HCT116 (cell line): Measurements from ENCODE around the gene WDR4. TPM values are rescaled to one million over a fixed set of nuclear protein-coding genes. Genes with fewer than 3 reads are reported as not detected.
A peak's percentile ranks its signal among the peaks of the same experiment; 100 is the strongest.

Experiments
- ATAC-seq: fragments of 200-7000 bp; cut with Tn5 transposase; 2 replicates; pipeline ENCODE4 v1.9.1; 2020; ENCODE audit warnings: mild to moderate bottlenecking, moderate library complexity
- BruUV-seq: library from RNA; stranded (reverse); fragments of 400-500 nt; replicated peaks from 2 replicates; lab custom pipeline; 2021; lab: Mats Ljungman, UMichigan
- CTCF ChIA-PET: fragments of 300-600 bp; sonication (Branson Sonifier 250); formaldehyde crosslinking; loops from one replicate; lab custom pipeline; 2021; ENCODE audit warnings: antibody characterized with exemption; lab: Charles Lee
- POLR2A ChIA-PET: fragments of 300-600, 350-600 bp; sonication (Branson Sonifier 250); formaldehyde crosslinking; loops from one replicate; lab custom pipeline; 2021; ENCODE audit warnings: antibody characterized with exemption; lab: Charles Lee
- RAD21 ChIA-PET, 2 experiments: fragments of 300-600 bp; sonication (Branson Sonifier 250); formaldehyde crosslinking; loops; one replicate each; lab custom pipeline; 2023; ENCODE audit warnings: low total read pairs in 2 of 2; ENCODE audit not compliant: uncharacterized antibody in 2 of 2, unreplicated experiment in 2 of 2, low non-redundant PET in 1 of 2; lab: Charles Lee
- DNase-seq: peaks from one replicate; pipeline ENCODE4 v3.0.0-alpha.2; 2010; ENCODE audit warnings: low read depth, low spot score
- H2AFZ ChIP-seq: fragments of 200-600 bp; shearing (Covaris generic), sonication (generic); 2 replicates; pipeline ENCODE4 v1.6.1; 2017; ENCODE audit warnings: low read depth, mixed run types, mixed read lengths, antibody characterized with exemption, low read length; ENCODE audit not compliant: poor library complexity, severe bottlenecking
- H3K27ac ChIP-seq: 2 replicates; pipeline ENCODE4 v1.5.1; 2012; ENCODE audit warnings: low read depth, low read length
- H3K27me3 ChIP-seq: fragments of 200-600 bp; sonication (generic); 2 replicates; pipeline ENCODE4 v1.6.1; 2016; ENCODE audit warnings: mixed run types, low read length, mixed read lengths; ENCODE audit not compliant: insufficient read depth
- H3K36me3 ChIP-seq, 2 experiments: fragments of 200-500 bp in 1 of 2; fragments of 200-600 bp in 1 of 2; sonication (Bioruptor generic) in 1 of 2; sonication (generic) in 1 of 2; 2 replicates each; pipeline versions ENCODE4 v1.5.1 to v1.6.1; 2014 to 2016; ENCODE audit warnings: low read length in 2 of 2, inconsistent platforms in 1 of 2, mixed read lengths in 1 of 2, mixed run types in 1 of 2; ENCODE audit not compliant: insufficient read depth in 2 of 2, control insufficient read depth in 1 of 2
- H3K4me1 ChIP-seq, 2 experiments: fragments of 200-600 bp in 1 of 2; sonication (generic) in 1 of 2; 2 replicates each; pipeline versions ENCODE4 v1.5.1 to v1.6.1; 2012 to 2017; ENCODE audit warnings: low read length in 2 of 2, inconsistent platforms in 1 of 2, mild to moderate bottlenecking in 1 of 2, mixed read lengths in 1 of 2, mixed run types in 1 of 2, moderate library complexity in 1 of 2; ENCODE audit not compliant: insufficient read depth in 2 of 2, control insufficient read depth in 1 of 2
- H3K4me2 ChIP-seq: fragments of 200-600 bp; sonication (generic); 2 replicates; pipeline ENCODE4 v1.6.1; 2017; ENCODE audit warnings: mixed run types, low read length, mixed read lengths
- H3K4me3 ChIP-seq, 2 experiments: fragments of 200-600 bp in 1 of 2; sonication (generic) in 1 of 2; replicated peaks in 1 of 2; 2 replicates each; pipeline ENCODE4 v1.5.1; 2011 to 2016; ENCODE audit warnings: low read length in 2 of 2, control low read depth in 1 of 2, low read depth in 1 of 2, mild to moderate bottlenecking in 1 of 2, mixed read lengths in 1 of 2, mixed run types in 1 of 2
- H3K79me2 ChIP-seq: fragments of 200-600 bp; sonication (generic); 2 replicates; pipeline ENCODE4 v1.6.1; 2017; ENCODE audit warnings: mild to moderate bottlenecking, mixed run types, low read length, moderate library complexity, mixed read lengths; ENCODE audit not compliant: insufficient read depth
- H3K9ac ChIP-seq: fragments of 200-600 bp; sonication (generic); 2 replicates; pipeline ENCODE4 v1.6.1; 2016; ENCODE audit warnings: low read length, mixed read lengths
- H3K9me2 ChIP-seq: fragments of 200-600 bp; sonication (generic), shearing (Covaris generic); 2 replicates; pipeline ENCODE4 v1.6.1; 2017; ENCODE audit warnings: mixed run types, mild to moderate bottlenecking, moderate library complexity; ENCODE audit not compliant: insufficient read depth
- H3K9me3 ChIP-seq, 2 experiments: fragments of 200-500 bp in 1 of 2; fragments of 200-600 bp in 1 of 2; sonication (Bioruptor generic) in 1 of 2; sonication (generic) in 1 of 2; 2 replicates each; pipeline ENCODE4 v1.6.1; 2014 to 2017; ENCODE audit warnings: low read length in 2 of 2, mixed read lengths in 2 of 2, inconsistent platforms in 1 of 2, low read depth in 1 of 2, mild to moderate bottlenecking in 1 of 2, mixed run types in 1 of 2, moderate library complexity in 1 of 2; ENCODE audit not compliant: control insufficient read depth in 1 of 2, insufficient read depth in 1 of 2
- H4K20me1 ChIP-seq: fragments of 200-600 bp; sonication (generic), shearing (Covaris generic); 2 replicates; pipeline ENCODE4 v1.6.1; 2017; ENCODE audit warnings: mixed run types, mild to moderate bottlenecking, moderate library complexity; ENCODE audit not compliant: insufficient read depth
- CBX3 ChIP-seq: IDR thresholded peaks from 2 replicates; pipeline ENCODE4 v1.6.1; 2012; ENCODE audit warnings: low read depth
- CEBPB ChIP-seq: IDR thresholded peaks from 2 replicates; pipeline ENCODE4 v1.6.1; 2012; ENCODE audit warnings: low read depth
- EGR1 ChIP-seq: IDR thresholded peaks from 2 replicates; pipeline ENCODE4 v1.6.1; 2012; ENCODE audit warnings: low read depth
- ELF1 ChIP-seq: IDR thresholded peaks from 2 replicates; pipeline ENCODE4 v1.6.1; 2012; ENCODE audit warnings: low read depth, borderline replicate concordance
- EZH2 ChIP-seq: fragments of 200-600 bp; sonication (generic); IDR thresholded peaks from 2 replicates; pipeline ENCODE4 v1.6.1; 2017; ENCODE audit warnings: antibody characterized with exemption, mixed run types
- FOSL1 ChIP-seq: IDR thresholded peaks from 2 replicates; pipeline ENCODE4 v1.6.1; 2012; ENCODE audit warnings: low read depth
- JUND ChIP-seq: IDR thresholded peaks from 2 replicates; pipeline ENCODE4 v1.6.1; 2012
- POLR2AphosphoS5 ChIP-seq: IDR thresholded peaks from 2 replicates; pipeline ENCODE4 v1.6.1; 2011; ENCODE audit warnings: mild to moderate bottlenecking, low read depth, low read length, moderate library complexity
- RAD21 ChIP-seq: IDR thresholded peaks from 2 replicates; pipeline ENCODE4 v1.6.1; 2012; ENCODE audit warnings: low read depth, mild to moderate bottlenecking
- TCF7L2 ChIP-seq: IDR thresholded peaks from 2 replicates; pipeline ENCODE4 v1.7.0; 2011; ENCODE audit warnings: borderline replicate concordance, inconsistent platforms; ENCODE audit not compliant: insufficient read depth, insufficient read length; ENCODE audit errors: extremely low read depth
- YY1 ChIP-seq: IDR thresholded peaks from 2 replicates; pipeline ENCODE4 v1.6.1; 2011; ENCODE audit warnings: low read length, low read depth, moderate library complexity, mild to moderate bottlenecking; ENCODE audit not compliant: insufficient replicate concordance; ENCODE audit errors: extremely low read depth
- ZNF274 ChIP-seq: fragments of 200-500 bp; sonication (Bioruptor generic); IDR thresholded peaks from 2 replicates; pipeline ENCODE4 v1.6.1; 2014; ENCODE audit warnings: mild to moderate bottlenecking, low read depth, low read length, inconsistent platforms
- intact Hi-C: fragments of 100-400 bp; cut with micrococcal nuclease; formaldehyde crosslinking; loops from 2 replicates; pipeline ENCODE4 v1.10.0; 2022
- total RNA-seq: library from RNA; stranded (reverse); gene quantifications from one replicate; pipeline ENCODE4 v1.2.1, GENCODE V29; 2021; ENCODE audit not compliant: unreplicated experiment
- TF ChIP-seq, protein P1 (sequence below): IDR thresholded peaks from 2 replicates; pipeline ENCODE4 v1.6.1; 2012
- TF ChIP-seq, protein P2 (sequence below): IDR thresholded peaks from 2 replicates; pipeline ENCODE4 v1.6.1; 2012; ENCODE audit warnings: low read depth

WDR4 gene
- total RNA-seq, 1 experiment from 2014 or later: 34.8 TPM

DNA sequence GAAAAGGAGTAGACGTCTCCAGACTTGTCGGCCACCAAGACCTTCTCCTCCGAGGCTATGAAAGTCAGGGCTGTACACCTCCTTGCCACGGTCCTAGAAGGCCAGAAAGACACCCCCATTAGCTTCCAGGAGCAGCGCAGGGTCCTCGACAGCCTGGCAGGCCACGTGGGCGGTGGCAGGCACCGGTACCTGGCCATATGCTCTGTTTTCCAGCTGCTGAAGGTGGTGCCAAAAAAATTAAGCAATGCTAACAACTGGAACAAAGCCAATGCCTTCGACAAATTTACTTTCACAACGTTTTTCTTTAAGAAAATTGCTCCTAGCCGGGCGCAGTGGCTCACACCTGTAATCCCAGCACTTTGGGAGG is 15.9 kb downstream of the WDR4 start:
- Histone ChIP-seq H3K4me1 (no peaks in the 10 kb centered on the region), H3K27me3 (no peaks in the 10 kb centered on the region), H3K36me3 (peaks cover 29 to 72% of the 10 kb centered on the region in 2 experiments; a peak in 3 of 4 replicates), H3K4me3 (no peak overlapping the region), H3K4me2 (no peak overlapping the region), H3K9ac (no peak overlapping the region), H3K9me2 (no peaks in the 10 kb centered on the region), H2AFZ (no peak overlapping the region), H3K27ac (no peak overlapping the region), H4K20me1 (no peaks in the 10 kb centered on the region; the same call in 1 of the 2 replicates), H3K79me2 (peaks cover 99% of the 10 kb centered on the region), H3K9me3 (no peaks in the 10 kb centered on the region)
- POLR2A ChIA-PET: no interaction called here
- intact Hi-C loops: loop anchor here (10.0 kb wide), 1 partner anchor 979 kb away; no protein-coding TSS in a partner anchor
- RAD21 ChIA-PET: no interaction called here
- ATAC-seq (no peak), DNase-seq (no peak)
- CTCF ChIA-PET: no interaction called here
- BruUV-seq: no TSS peak
- TF ChIP-seq JUND: no peak
- TF ChIP-seq, all 23 proteins: peak for 0

DNA sequence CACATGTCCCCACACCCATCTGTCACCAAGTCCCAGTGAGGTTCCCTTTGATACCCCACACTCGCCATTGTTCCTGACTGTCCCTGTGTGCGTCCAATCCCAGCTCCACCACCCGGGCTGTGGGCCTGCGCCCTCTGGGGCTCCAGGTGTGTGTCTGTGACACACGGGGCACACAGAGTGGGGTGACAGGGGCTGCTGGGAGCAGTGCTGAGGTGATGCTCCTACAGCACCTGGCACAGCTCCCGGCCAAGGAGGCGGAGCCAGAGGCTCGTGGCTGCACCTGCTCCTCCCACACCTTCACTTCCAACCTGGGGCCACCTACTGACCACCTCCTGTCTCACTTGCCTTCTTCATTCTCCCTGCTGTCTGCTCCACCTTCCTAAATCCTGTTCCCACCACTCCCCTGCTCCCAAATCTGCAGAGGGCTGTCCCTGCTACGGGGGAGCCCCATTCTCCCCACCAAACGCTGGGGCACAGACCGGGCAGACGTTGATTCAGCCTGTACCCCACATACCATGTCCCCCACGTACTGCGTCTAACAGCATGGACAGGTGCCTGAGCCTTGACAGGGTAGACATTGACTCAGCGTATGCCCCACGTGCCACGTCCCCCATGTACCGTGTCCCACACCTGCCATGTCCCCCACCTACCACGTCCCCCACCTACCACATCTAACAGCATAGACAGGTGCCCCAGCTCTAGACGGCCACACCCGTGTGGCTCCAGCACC is 16.4 kb downstream of the WDR4 start:
- ChIA-PET RAD21 (no interaction called here), POLR2A (no interaction called here), CTCF (no interaction called here)
- ATAC-seq (peak; percentile 55), DNase-seq (no peak)
- Histone ChIP-seq H3K4me2 (no peak overlapping the region), H3K27ac (no peak overlapping the region; the same call in 1 of the 2 replicates), H3K4me1 (no peaks in the 10 kb centered on the region), H3K9me3 (no peaks in the 10 kb centered on the region), H3K27me3 (no peaks in the 10 kb centered on the region), H3K9ac (no peak overlapping the region), H3K79me2 (peaks cover 99% of the 10 kb centered on the region), H4K20me1 (no peaks in the 10 kb centered on the region; the same call in 1 of the 2 replicates), H3K36me3 (peaks cover 34 to 68% of the 10 kb centered on the region in 2 experiments; a peak in 3 of 4 replicates), H3K4me3 (no peak overlapping the region), H2AFZ (no peak overlapping the region), H3K9me2 (no peaks in the 10 kb centered on the region)
- BruUV-seq: no TSS peak
- intact Hi-C loops: loop anchor here (10.0 kb wide), 1 partner anchor 978 kb away; no protein-coding TSS in a partner anchor
- TF ChIP-seq EZH2 (no peak), TCF7L2 (no peak), POLR2AphosphoS5 (no peak), FOSL1 (no peak), RAD21 (no peak), CEBPB (no peak), ELF1 (no peak), EGR1 (no peak), YY1 (no peak), ZNF274 (no peak), CBX3 (no peak)
- TF ChIP-seq, protein P1, sequence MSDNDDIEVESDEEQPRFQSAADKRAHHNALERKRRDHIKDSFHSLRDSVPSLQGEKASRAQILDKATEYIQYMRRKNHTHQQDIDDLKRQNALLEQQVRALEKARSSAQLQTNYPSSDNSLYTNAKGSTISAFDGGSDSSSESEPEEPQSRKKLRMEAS: no peak
- TF ChIP-seq, protein P2, sequence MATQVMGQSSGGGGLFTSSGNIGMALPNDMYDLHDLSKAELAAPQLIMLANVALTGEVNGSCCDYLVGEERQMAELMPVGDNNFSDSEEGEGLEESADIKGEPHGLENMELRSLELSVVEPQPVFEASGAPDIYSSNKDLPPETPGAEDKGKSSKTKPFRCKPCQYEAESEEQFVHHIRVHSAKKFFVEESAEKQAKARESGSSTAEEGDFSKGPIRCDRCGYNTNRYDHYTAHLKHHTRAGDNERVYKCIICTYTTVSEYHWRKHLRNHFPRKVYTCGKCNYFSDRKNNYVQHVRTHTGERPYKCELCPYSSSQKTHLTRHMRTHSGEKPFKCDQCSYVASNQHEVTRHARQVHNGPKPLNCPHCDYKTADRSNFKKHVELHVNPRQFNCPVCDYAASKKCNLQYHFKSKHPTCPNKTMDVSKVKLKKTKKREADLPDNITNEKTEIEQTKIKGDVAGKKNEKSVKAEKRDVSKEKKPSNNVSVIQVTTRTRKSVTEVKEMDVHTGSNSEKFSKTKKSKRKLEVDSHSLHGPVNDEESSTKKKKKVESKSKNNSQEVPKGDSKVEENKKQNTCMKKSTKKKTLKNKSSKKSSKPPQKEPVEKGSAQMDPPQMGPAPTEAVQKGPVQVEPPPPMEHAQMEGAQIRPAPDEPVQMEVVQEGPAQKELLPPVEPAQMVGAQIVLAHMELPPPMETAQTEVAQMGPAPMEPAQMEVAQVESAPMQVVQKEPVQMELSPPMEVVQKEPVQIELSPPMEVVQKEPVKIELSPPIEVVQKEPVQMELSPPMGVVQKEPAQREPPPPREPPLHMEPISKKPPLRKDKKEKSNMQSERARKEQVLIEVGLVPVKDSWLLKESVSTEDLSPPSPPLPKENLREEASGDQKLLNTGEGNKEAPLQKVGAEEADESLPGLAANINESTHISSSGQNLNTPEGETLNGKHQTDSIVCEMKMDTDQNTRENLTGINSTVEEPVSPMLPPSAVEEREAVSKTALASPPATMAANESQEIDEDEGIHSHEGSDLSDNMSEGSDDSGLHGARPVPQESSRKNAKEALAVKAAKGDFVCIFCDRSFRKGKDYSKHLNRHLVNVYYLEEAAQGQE: no peak
